K562 (cell line): ENCODE data around the gene PRKD2. TPM values are rescaled to one million over a fixed set of nuclear protein-coding genes. Genes with fewer than 3 reads are reported as not detected.

Experiments
- ATAC-seq: fragments of 200-7000 bp; cut with Tn5 transposase; 3 replicates; pipeline ENCODE4 v1.9.1; 2020; ENCODE audit warnings: moderate library complexity
- BruUV-seq: library from RNA; stranded (reverse); fragments of 400-500 nt; replicated peaks from 2 replicates; lab custom pipeline; 2021; lab: Mats Ljungman, UMichigan
- CTCF ChIA-PET: fragments of 300-600 bp; formaldehyde crosslinking; extraction: SDS; loops from one replicate; lab custom pipeline; 2021; ENCODE audit warnings: low intra/inter-chr PET ratio; lab: Yijun Ruan, JAX
- POLR2A ChIA-PET: fragments of 300-600, 350-650 bp; sonication (Branson Sonifier 250); formaldehyde crosslinking; extraction: SDS; loops from one replicate; lab custom pipeline; 2021; ENCODE audit warnings: antibody characterized with exemption, inconsistent platforms; lab: Yijun Ruan, JAX
- DNase-seq, 4 experiments: peaks; one replicate each; pipeline versions ENCODE4 v3.0.0 to v3.0.0-alpha.2; 2011 to 2018; ENCODE audit warnings: low spot score in 3 of 4, mixed read lengths in 3 of 4; ENCODE audit errors: extremely low read depth in 1 of 4
- FAIRE-seq: peaks from 2 replicates; lab custom pipeline; 2011; peaks lifted over from hg19 to GRCh38; lab: Jason Lieb, UNC
- H2AFZ ChIP-seq: 2 replicates; pipeline ENCODE4 v1.6.0; 2011; ENCODE audit warnings: low read depth, low read length, control low read depth, inconsistent platforms
- H3K27ac ChIP-seq: fragments of 200-600 bp; 3 replicates; pipeline ENCODE4 v1.8.0; 2011; ENCODE audit warnings: low read depth, mild to moderate bottlenecking, control low read depth, inconsistent platforms, low read length, moderate library complexity, mixed read lengths; ENCODE audit errors: extremely low read depth
- H3K27me3 ChIP-seq, 2 experiments: fragments of 300-600 bp in 1 of 2; 2 replicates in 1 of 2; 3 replicates in 1 of 2; pipeline versions ENCODE4 v1.6.0 to v1.8.0; 2011; ENCODE audit warnings: inconsistent platforms in 2 of 2, low read length in 2 of 2, mild to moderate bottlenecking in 1 of 2, mixed read lengths in 1 of 2, moderate library complexity in 1 of 2; ENCODE audit not compliant: control insufficient read depth in 2 of 2, insufficient read depth in 2 of 2
- H3K36me3 ChIP-seq: fragments of 300-600 bp; 3 replicates; pipeline ENCODE4 v1.8.0; 2011; ENCODE audit warnings: mild to moderate bottlenecking, low read length, inconsistent platforms; ENCODE audit not compliant: control insufficient read depth, insufficient read depth
- H3K4me1 ChIP-seq, 2 experiments: fragments of 200-600 bp in 1 of 2; replicated peaks in 1 of 2; 2 replicates in 1 of 2; 3 replicates in 1 of 2; pipeline versions ENCODE4 v1.5.1 to v1.8.0; 2011; ENCODE audit warnings: inconsistent platforms in 2 of 2, low read length in 2 of 2, mild to moderate bottlenecking in 1 of 2, mixed read lengths in 1 of 2, moderate library complexity in 1 of 2; ENCODE audit not compliant: control insufficient read depth in 2 of 2, insufficient read depth in 2 of 2
- H3K4me2 ChIP-seq: 2 replicates; pipeline ENCODE4 v1.6.1; 2011; ENCODE audit warnings: low read length, control low read depth, inconsistent platforms, mixed read lengths; ENCODE audit not compliant: insufficient read depth
- H3K4me3 ChIP-seq: fragments of 200-600 bp; sonication (generic), shearing (Covaris generic); 2 replicates; pipeline ENCODE4 v1.5.1; 2016; ENCODE audit warnings: control low read depth, inconsistent platforms
- H3K79me2 ChIP-seq: fragments of 200-600 bp; 3 replicates; pipeline ENCODE4 v1.8.0; 2011; ENCODE audit warnings: low read length, inconsistent platforms; ENCODE audit not compliant: control insufficient read depth, insufficient read depth
- H3K9ac ChIP-seq, 2 experiments: 2 replicates each; pipeline versions ENCODE4 v1.6.0 to v1.6.1; 2011; ENCODE audit warnings: low read depth in 2 of 2, low read length in 2 of 2, control low read depth in 1 of 2, inconsistent platforms in 1 of 2, mild to moderate bottlenecking in 1 of 2, mixed read lengths in 1 of 2; ENCODE audit not compliant: insufficient read depth in 1 of 2
- H3K9me1 ChIP-seq: one replicate; pipeline ENCODE4 v1.6.0; 2011; ENCODE audit warnings: inconsistent platforms, mild to moderate bottlenecking, low read length, moderate library complexity; ENCODE audit not compliant: control insufficient read depth, insufficient read depth
- H3K9me3 ChIP-seq: replicated peaks from 2 replicates; pipeline ENCODE4 v1.5.1; 2011; ENCODE audit warnings: low read depth, low read length, inconsistent platforms; ENCODE audit not compliant: control insufficient read depth, insufficient read depth
- H4K20me1 ChIP-seq: replicated peaks from 2 replicates; pipeline ENCODE4 v1.6.1; 2011; ENCODE audit warnings: low read length, inconsistent platforms, mixed read lengths; ENCODE audit not compliant: control insufficient read depth, insufficient read depth
- CBFA2T3 ChIP-seq: fragments of 450-650 bp; IDR thresholded peaks from 2 replicates; pipeline ENCODE4 v1.6.1; 2017
- EP300 ChIP-seq: IDR thresholded peaks from 2 replicates; pipeline ENCODE4 v1.6.1; 2012; ENCODE audit warnings: low read length, improper control_type of control experiment
- HNRNPL ChIP-seq: fragments of 200-400 bp; formaldehyde crosslinking; IDR thresholded peaks from 2 replicates; pipeline ENCODE4 v1.6.1; 2017; ENCODE audit warnings: low read depth, mild to moderate bottlenecking, low read length
- MCM7 ChIP-seq, 2 experiments: fragments of 450-650 bp; IDR thresholded peaks; 2 replicates each; pipeline ENCODE4 v1.6.1; 2016 to 2018
- PKNOX1 ChIP-seq: fragments of 450-650 bp; IDR thresholded peaks from 2 replicates; pipeline ENCODE4 v1.6.1; 2016
- RREB1 ChIP-seq: fragments of 250-450 bp; sonication (Bioruptor Pico); IDR thresholded peaks from 2 replicates; pipeline ENCODE4 v1.4.0; 2020
- SMAD4 ChIP-seq: fragments of 250-450 bp; sonication (Bioruptor Pico); conservative IDR thresholded peaks from 2 replicates; pipeline ENCODE4 v1.8.0; 2021; ENCODE audit warnings: inconsistent platforms, mild to moderate bottlenecking, moderate library complexity
- SMARCE1 ChIP-seq: fragments of 450-650 bp; IDR thresholded peaks from 2 replicates; pipeline ENCODE4 v1.7.1; 2016; ENCODE audit warnings: mild to moderate bottlenecking
- ZBTB34 ChIP-seq: fragments of 250-450 bp; sonication (Bioruptor Pico); IDR thresholded peaks from 2 replicates; pipeline ENCODE4 v1.8.0; 2021; ENCODE audit warnings: mild to moderate bottlenecking, moderate library complexity
- ZBTB7A ChIP-seq: IDR thresholded peaks from 2 replicates; pipeline ENCODE4 v1.6.1; 2011; ENCODE audit warnings: low read depth, mild to moderate bottlenecking, low read length, moderate library complexity, borderline replicate concordance; ENCODE audit not compliant: control insufficient read depth
- ZFP36 ChIP-seq: fragments of 150-350 bp; IDR thresholded peaks from 2 replicates; pipeline ENCODE4 v1.6.1; 2018; ENCODE audit warnings: low read length, low read depth; ENCODE audit not compliant: partially characterized antibody
- ZNF274 ChIP-seq: IDR thresholded peaks from 2 replicates; pipeline ENCODE4 v1.6.1; 2011; ENCODE audit warnings: low read depth, mild to moderate bottlenecking, low read length, moderate library complexity, borderline replicate concordance
- ZNF444 ChIP-seq: fragments of 250-450 bp; sonication (Bioruptor Pico); IDR thresholded peaks from 2 replicates; pipeline ENCODE4 v1.4.0; 2020; ENCODE audit warnings: mild to moderate bottlenecking, moderate library complexity
- WGBS: fragments of 100-300 bp; shearing (Covaris generic); methylation state at CpG from one replicate; pipeline ENCODE4 v1.1.6; 2016; ENCODE audit warnings: low coverage, mixed read lengths; ENCODE audit not compliant: insufficient coverage; ENCODE audit errors: missing lambda C conversion rate; 5-methylcytosine and 5-hydroxymethylcytosine counted together
- in situ Hi-C: fragments of 300-500 bp; cut with MboI; formaldehyde crosslinking; loops from 4 replicates; pipeline ENCODE4 v1.15.0; 2018; ENCODE audit warnings: inconsistent platforms, mixed read lengths
- intact Hi-C: fragments of 100-400 bp; cut with micrococcal nuclease; formaldehyde crosslinking; loops from 2 replicates; pipeline ENCODE4 v1.14.2; 2022
- polyA plus RNA-seq, 8 experiments: library from polyadenylated mRNA; depleted of rRNA in 4 of 8; stranded (reverse) in 5 of 8; unstranded in 3 of 8; fragments of >200 nt; fragmentation: Nextera tagmentation in 2 of 8; fragmentation: Illumina TruSeq in 1 of 8; extraction: Ambion mirVana in 2 of 8; extraction: Trizol in 1 of 8; gene quantifications; 2 replicates each; pipeline versions ENCODE4 v1.2.1 to v1.2.3, GENCODE V29; 2011 to 2014; ENCODE audit warnings: inconsistent platforms in 1 of 8, missing spikeins in 1 of 8
- total RNA-seq, 7 experiments: library from RNA; depleted of rRNA in 6 of 7; stranded (reverse); fragments of >200 nt in 6 of 7; fragmentation: Illumina TruSeq in 2 of 7; extraction: Trizol in 2 of 7; gene quantifications; 2 replicates each; pipeline versions ENCODE4 v1.2.1 to v1.2.3, GENCODE V29; 2011 to 2021; ENCODE audit warnings: low replicate concordance in 1 of 7

PRKD2 gene
- total and polyA plus RNA-seq, 9 of the 15 experiments (the other 6 are each of a cell fraction or from before 2014, with no cell fraction given): 1.8 to 60.0 (median 15.0) TPM

GRCh38 chr19:46659151-46660007, 57.5 kb downstream of the PRKD2 start:
- DNase-seq (peak; percentile 88 to 92 (median 91)), FAIRE-seq (peak; percentile 84), ATAC-seq (peak; percentile 42)
- in situ Hi-C loops: loop anchor here (5.0 kb wide), 1 partner anchor 47 kb away; no protein-coding TSS in a partner anchor
- Histone ChIP-seq H3K27me3 (no peaks in the 10 kb centered on the region), H3K27ac (peak overlapping the region; percentile 54; the same call in 2 of the 3 replicates), H3K9ac (peak overlapping the region; percentile 32 to 83; a peak in 3 of 4 replicates), H3K4me3 (peak overlapping the region; percentile 54), H2AFZ (peak overlapping the region; percentile 75), H3K9me3 (no peaks in the 10 kb centered on the region), H4K20me1 (no peaks in the 10 kb centered on the region), H3K9me1 (no peaks in the 10 kb centered on the region), H3K36me3 (no peaks in the 10 kb centered on the region), H3K79me2 (no peaks in the 10 kb centered on the region), H3K4me1 (peaks cover 27 to 30% of the 10 kb centered on the region in 2 experiments), H3K4me2 (peak overlapping the region; percentile 80)
- CTCF ChIA-PET: no interaction called here
- intact Hi-C loops: no loop called here
- BruUV-seq: no TSS peak
- 2% methylated on average over 15 of the region's 28 CpGs for WGBS
- POLR2A ChIA-PET: interaction anchor here (0.9 kb wide), 1 partner anchor 297 kb away, joined by 3 read pairs; no protein-coding TSS in a partner anchor
- peak; percentile 11; the same call in 1 of the 2 replicates for TF ChIP-seq EP300
- no peak for TF ChIP-seq ZBTB34 (CRISPR knock-in tag)
- no peak for TF ChIP-seq ZNF274
- TF ChIP-seq ZBTB7A: peak; percentile 86
- TF ChIP-seq ZFP36: no peak
- peak; percentile 43; the same call in 1 of the 2 replicates for TF ChIP-seq SMARCE1
- TF ChIP-seq SMAD4 (CRISPR knock-in tag): 0 out of 2 replicates have a peak, but pooled peaks have one; percentile 27
- TF ChIP-seq PKNOX1: peak; percentile 50
- no peak for TF ChIP-seq RREB1 (CRISPR knock-in tag)
- peak; percentile 78 for TF ChIP-seq CBFA2T3
- TF ChIP-seq HNRNPL: no peak
- TF ChIP-seq MCM7 (IDR thresholded peaks at IDR 0.05): 0 out of 4 replicates have a peak, but pooled peaks of 1 of the 2 experiments have one; percentile 12
- TF ChIP-seq ZNF444 (CRISPR knock-in tag): no peak
